ENCODE data around the gene NTM.

NTM gene

DNA sequence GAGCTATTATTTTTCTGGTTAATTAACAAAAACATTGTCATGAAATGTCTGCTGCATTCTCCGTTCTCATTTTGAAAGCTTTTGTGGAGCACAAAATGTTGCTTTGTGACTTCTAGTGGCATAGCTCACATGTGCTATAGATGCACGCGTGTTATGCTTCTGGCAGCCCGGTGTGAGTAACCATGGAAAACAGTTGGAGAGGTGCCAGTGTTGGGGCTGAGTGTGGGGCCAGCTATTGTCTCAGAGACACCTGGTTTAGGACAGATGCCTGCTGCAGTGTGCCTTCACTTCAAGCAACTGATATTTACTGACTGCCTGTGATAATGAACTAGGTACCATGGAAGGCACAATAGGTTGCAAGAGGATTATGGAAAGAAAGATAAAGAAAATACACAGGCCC, 760.6 kb downstream of the NTM start:
- Histone ChIP-seq H3F3A (ENCODE audit: low read depth) (no peaks in the 10 kb centered on the region), H3K27me3 (ENCODE audit: insufficient read depth, low read length, poor library complexity, severe bottlenecking) (no peaks in the 10 kb centered on the region), H3K9ac (ENCODE audit: low read depth, low read length, poor library complexity, severe bottlenecking) (no peak overlapping the region), H4K20me1 (ENCODE audit: insufficient read depth, low read length, poor library complexity, severe bottlenecking) (no peaks in the 10 kb centered on the region), H3K4me2 (ENCODE audit: low read depth, low read length, poor library complexity, severe bottlenecking) (no peak overlapping the region), H3K36me3 (ENCODE audit: insufficient read depth, low read length) (no peaks in the 10 kb centered on the region), H2AFZ (ENCODE audit: low read length) (no peak overlapping the region), H3K4me3 (ENCODE audit: low read length, poor library complexity, severe bottlenecking) (no peak overlapping the region), H3K4me1 (ENCODE audit: insufficient read depth, low read length, poor library complexity, severe bottlenecking) (no peaks in the 10 kb centered on the region), H3K79me2 (ENCODE audit: insufficient read depth, low read length) (no peaks in the 10 kb centered on the region), H3K9me2 (replicated peaks; ENCODE audit: low read depth, low read length) (no peaks in the 10 kb centered on the region), H3K9me3 (ENCODE audit: insufficient read depth, low read depth, low read length) (no peaks in the 10 kb centered on the region)
- no peak for TF ChIP-seq EZH2phosphoT487 (IDR thresholded peaks at IDR 0.05; ENCODE audit: borderline replicate concordance)
- TF ChIP-seq, protein P1, sequence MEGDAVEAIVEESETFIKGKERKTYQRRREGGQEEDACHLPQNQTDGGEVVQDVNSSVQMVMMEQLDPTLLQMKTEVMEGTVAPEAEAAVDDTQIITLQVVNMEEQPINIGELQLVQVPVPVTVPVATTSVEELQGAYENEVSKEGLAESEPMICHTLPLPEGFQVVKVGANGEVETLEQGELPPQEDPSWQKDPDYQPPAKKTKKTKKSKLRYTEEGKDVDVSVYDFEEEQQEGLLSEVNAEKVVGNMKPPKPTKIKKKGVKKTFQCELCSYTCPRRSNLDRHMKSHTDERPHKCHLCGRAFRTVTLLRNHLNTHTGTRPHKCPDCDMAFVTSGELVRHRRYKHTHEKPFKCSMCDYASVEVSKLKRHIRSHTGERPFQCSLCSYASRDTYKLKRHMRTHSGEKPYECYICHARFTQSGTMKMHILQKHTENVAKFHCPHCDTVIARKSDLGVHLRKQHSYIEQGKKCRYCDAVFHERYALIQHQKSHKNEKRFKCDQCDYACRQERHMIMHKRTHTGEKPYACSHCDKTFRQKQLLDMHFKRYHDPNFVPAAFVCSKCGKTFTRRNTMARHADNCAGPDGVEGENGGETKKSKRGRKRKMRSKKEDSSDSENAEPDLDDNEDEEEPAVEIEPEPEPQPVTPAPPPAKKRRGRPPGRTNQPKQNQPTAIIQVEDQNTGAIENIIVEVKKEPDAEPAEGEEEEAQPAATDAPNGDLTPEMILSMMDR (conservative IDR thresholded peaks at IDR 0.05; ENCODE audit: low read length), result no peak

DNA sequence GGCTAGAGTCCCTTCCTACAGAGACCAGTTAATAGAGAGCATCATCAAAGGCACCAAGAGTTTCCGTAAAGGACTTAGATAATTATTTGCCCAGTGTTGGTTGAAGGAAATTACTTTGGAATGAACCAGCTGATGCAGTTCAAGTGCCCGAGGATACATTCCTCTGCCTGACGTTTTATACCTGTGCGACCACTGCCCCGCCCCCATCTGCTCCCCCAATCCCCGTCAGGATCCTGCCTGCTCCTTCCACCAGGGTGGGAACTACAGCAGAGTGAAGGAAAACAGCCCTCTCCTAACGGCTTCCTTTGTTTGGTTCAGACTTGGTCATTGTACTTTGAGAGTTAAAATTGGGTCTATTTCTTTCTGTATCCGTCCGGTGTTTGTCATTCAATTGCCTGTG, 761.5 kb downstream of the NTM start:
- Histone ChIP-seq H3K79me2 (ENCODE audit: insufficient read depth, low read length) (no peaks in the 10 kb centered on the region), H3K27me3 (ENCODE audit: insufficient read depth, low read length, poor library complexity, severe bottlenecking) (no peaks in the 10 kb centered on the region), H3K9me2 (replicated peaks; ENCODE audit: low read depth, low read length) (no peaks in the 10 kb centered on the region), H3K4me2 (ENCODE audit: low read depth, low read length, poor library complexity, severe bottlenecking) (no peak overlapping the region), H3K4me3 (ENCODE audit: low read length, poor library complexity, severe bottlenecking) (no peak overlapping the region), H3K4me1 (ENCODE audit: insufficient read depth, low read length, poor library complexity, severe bottlenecking) (no peaks in the 10 kb centered on the region), H3K9me3 (ENCODE audit: insufficient read depth, low read depth, low read length) (no peaks in the 10 kb centered on the region), H4K20me1 (ENCODE audit: insufficient read depth, low read length, poor library complexity, severe bottlenecking) (no peaks in the 10 kb centered on the region), H2AFZ (ENCODE audit: low read length) (no peak overlapping the region), H3K36me3 (ENCODE audit: insufficient read depth, low read length) (no peaks in the 10 kb centered on the region), H3K9ac (ENCODE audit: low read depth, low read length, poor library complexity, severe bottlenecking) (no peak overlapping the region), H3F3A (ENCODE audit: low read depth) (no peaks in the 10 kb centered on the region)
- TF ChIP-seq EZH2phosphoT487 (IDR thresholded peaks at IDR 0.05; ENCODE audit: borderline replicate concordance), result no peak
- TF ChIP-seq, protein P1 (conservative IDR thresholded peaks at IDR 0.05; ENCODE audit: low read length), result no peak

GRCh38 chr11:132134322-132134721, 763.9 kb downstream of the NTM start:
- Histone ChIP-seq H3K9me3 (ENCODE audit: insufficient read depth, low read depth, low read length) (no peaks in the 10 kb centered on the region), H3K27me3 (ENCODE audit: insufficient read depth, low read length, poor library complexity, severe bottlenecking) (no peaks in the 10 kb centered on the region), H4K20me1 (ENCODE audit: insufficient read depth, low read length, poor library complexity, severe bottlenecking) (no peaks in the 10 kb centered on the region), H3F3A (ENCODE audit: low read depth) (no peaks in the 10 kb centered on the region), H3K9me2 (replicated peaks; ENCODE audit: low read depth, low read length) (no peaks in the 10 kb centered on the region), H3K4me1 (ENCODE audit: insufficient read depth, low read length, poor library complexity, severe bottlenecking) (no peaks in the 10 kb centered on the region), H3K36me3 (ENCODE audit: insufficient read depth, low read length) (no peaks in the 10 kb centered on the region), H3K9ac (ENCODE audit: low read depth, low read length, poor library complexity, severe bottlenecking) (no peak overlapping the region), H3K4me3 (ENCODE audit: low read length, poor library complexity, severe bottlenecking) (no peak overlapping the region), H3K79me2 (ENCODE audit: insufficient read depth, low read length) (no peaks in the 10 kb centered on the region), H2AFZ (ENCODE audit: low read length) (no peak overlapping the region), H3K4me2 (ENCODE audit: low read depth, low read length, poor library complexity, severe bottlenecking) (no peak overlapping the region)
- TF ChIP-seq EZH2phosphoT487 (IDR thresholded peaks at IDR 0.05; ENCODE audit: borderline replicate concordance), result no peak
- TF ChIP-seq, protein P1 (conservative IDR thresholded peaks at IDR 0.05; ENCODE audit: low read length), result no peak

Data from Loucy (cell line).